ENCODE data around the gene SOX6.

DNA sequence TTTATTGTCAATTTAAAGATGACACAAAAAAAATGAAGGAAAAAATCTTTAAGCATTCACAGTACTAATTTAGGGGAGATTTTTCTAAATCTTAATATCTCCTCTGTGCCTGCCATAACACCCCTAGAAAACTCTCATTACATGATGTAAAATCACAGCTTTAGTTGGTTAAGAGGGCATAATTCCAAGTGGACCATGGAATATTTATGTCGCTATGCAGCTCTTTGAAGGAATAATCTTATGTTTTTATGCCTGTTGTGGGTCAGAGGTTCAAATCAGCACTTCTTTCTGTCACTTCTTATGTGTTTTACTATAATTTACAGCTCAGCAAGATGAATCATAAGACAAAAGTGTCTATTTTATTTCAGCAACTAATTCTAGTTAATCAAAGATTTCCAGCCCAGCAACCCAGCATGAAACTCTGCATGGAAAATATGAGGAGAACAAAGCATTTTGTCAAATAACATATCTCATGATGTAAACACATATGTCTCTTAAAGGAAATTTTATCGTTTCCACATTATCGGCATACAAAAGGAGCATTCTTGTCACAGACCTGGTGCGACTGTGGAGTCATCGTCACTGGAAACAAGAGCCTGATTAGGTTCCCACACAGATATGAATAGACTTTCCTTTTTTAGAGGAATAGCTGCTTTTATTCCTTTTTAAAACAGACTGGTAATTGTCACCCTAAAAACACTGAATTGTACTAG lies 274.8 kb downstream of the SOX6 start:
- TF ChIP-seq, protein P1, sequence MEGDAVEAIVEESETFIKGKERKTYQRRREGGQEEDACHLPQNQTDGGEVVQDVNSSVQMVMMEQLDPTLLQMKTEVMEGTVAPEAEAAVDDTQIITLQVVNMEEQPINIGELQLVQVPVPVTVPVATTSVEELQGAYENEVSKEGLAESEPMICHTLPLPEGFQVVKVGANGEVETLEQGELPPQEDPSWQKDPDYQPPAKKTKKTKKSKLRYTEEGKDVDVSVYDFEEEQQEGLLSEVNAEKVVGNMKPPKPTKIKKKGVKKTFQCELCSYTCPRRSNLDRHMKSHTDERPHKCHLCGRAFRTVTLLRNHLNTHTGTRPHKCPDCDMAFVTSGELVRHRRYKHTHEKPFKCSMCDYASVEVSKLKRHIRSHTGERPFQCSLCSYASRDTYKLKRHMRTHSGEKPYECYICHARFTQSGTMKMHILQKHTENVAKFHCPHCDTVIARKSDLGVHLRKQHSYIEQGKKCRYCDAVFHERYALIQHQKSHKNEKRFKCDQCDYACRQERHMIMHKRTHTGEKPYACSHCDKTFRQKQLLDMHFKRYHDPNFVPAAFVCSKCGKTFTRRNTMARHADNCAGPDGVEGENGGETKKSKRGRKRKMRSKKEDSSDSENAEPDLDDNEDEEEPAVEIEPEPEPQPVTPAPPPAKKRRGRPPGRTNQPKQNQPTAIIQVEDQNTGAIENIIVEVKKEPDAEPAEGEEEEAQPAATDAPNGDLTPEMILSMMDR (IDR thresholded peaks at IDR 0.05): no peak
- TF ChIP-seq, protein P2, sequence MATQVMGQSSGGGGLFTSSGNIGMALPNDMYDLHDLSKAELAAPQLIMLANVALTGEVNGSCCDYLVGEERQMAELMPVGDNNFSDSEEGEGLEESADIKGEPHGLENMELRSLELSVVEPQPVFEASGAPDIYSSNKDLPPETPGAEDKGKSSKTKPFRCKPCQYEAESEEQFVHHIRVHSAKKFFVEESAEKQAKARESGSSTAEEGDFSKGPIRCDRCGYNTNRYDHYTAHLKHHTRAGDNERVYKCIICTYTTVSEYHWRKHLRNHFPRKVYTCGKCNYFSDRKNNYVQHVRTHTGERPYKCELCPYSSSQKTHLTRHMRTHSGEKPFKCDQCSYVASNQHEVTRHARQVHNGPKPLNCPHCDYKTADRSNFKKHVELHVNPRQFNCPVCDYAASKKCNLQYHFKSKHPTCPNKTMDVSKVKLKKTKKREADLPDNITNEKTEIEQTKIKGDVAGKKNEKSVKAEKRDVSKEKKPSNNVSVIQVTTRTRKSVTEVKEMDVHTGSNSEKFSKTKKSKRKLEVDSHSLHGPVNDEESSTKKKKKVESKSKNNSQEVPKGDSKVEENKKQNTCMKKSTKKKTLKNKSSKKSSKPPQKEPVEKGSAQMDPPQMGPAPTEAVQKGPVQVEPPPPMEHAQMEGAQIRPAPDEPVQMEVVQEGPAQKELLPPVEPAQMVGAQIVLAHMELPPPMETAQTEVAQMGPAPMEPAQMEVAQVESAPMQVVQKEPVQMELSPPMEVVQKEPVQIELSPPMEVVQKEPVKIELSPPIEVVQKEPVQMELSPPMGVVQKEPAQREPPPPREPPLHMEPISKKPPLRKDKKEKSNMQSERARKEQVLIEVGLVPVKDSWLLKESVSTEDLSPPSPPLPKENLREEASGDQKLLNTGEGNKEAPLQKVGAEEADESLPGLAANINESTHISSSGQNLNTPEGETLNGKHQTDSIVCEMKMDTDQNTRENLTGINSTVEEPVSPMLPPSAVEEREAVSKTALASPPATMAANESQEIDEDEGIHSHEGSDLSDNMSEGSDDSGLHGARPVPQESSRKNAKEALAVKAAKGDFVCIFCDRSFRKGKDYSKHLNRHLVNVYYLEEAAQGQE (IDR thresholded peaks at IDR 0.05; ENCODE audit: insufficient read depth in 1 of 2, low read depth in 2 of 2, low read length in 1 of 2): no peak
- no peak for TF ChIP-seq POLR2AphosphoS5 (IDR thresholded peaks at IDR 0.05; ENCODE audit: low read depth, low read length)
